GM21367 (cell line): Measurements from ENCODE around the gene AXIN1.
"Not testable (repeated sequence)": the region's sequence is repeated elsewhere in the genome, so short reads cannot be mapped to it uniquely, and the experiment has no call there.

Experiments used
- ATAC-seq: cut with Tn5 transposase; IDR thresholded peaks from one replicate; pipeline ENCODE4 v1.9.1; 2021; ENCODE audit not compliant: unreplicated experiment

Gene AXIN1

DNA sequence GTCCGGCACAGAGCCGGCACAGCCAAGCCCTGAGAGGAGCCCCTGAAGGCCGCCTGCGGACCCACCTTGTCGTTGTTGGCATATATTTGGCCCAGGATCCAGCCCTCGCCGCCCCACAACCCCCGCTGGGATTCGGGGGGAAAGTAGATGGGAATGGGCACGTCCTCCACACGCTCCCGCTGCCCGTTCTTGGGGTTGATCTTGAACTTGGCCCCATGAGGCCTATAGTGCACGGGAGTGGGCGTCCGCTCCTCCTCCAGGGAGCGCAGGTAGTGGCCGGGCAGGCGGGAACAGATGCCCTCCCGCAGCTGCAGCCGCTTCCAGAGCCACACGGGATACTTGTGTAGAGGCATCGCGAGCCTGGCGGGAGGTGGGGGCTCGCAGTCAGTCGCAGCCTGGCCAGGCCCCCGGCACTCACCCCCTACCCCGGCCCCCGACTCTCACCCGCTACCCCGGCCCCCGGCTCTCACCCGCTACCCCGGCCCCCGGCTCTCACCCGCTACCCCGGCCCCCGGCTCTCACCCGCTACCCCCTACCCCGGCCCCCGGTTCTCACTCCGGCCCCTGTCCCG, 17.4 kb upstream of the AXIN1 start:
- no peak for ATAC-seq

DNA sequence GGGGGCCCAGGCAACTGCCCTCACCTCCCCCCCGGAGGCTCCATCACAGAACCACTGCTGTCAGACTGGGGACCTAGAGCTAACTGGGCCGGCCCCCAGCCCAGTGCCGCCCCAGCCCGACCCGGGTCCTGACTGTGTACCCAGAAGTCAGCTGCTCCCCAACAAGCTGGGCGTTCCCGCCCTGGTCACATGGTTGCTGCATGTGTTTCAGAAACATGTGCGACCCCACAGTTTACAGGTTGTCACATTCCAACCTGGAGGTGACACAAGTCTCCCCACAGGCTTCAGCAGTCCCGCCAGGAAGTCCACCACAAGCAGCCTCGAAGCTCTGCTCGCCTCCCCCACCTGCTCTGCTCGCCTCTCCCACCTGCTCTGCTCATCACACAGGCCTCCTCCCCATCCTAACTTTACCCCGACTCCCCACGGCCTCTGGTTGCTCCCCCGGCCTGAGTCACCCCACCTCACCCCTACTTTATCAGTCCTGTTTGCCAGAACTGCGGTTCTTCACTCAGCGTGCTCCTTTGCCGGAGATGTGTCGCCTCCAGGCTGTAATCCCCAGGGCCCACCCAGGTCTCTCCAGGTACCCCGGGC, 16.8 kb upstream of the AXIN1 start:
- no peak for ATAC-seq

DNA sequence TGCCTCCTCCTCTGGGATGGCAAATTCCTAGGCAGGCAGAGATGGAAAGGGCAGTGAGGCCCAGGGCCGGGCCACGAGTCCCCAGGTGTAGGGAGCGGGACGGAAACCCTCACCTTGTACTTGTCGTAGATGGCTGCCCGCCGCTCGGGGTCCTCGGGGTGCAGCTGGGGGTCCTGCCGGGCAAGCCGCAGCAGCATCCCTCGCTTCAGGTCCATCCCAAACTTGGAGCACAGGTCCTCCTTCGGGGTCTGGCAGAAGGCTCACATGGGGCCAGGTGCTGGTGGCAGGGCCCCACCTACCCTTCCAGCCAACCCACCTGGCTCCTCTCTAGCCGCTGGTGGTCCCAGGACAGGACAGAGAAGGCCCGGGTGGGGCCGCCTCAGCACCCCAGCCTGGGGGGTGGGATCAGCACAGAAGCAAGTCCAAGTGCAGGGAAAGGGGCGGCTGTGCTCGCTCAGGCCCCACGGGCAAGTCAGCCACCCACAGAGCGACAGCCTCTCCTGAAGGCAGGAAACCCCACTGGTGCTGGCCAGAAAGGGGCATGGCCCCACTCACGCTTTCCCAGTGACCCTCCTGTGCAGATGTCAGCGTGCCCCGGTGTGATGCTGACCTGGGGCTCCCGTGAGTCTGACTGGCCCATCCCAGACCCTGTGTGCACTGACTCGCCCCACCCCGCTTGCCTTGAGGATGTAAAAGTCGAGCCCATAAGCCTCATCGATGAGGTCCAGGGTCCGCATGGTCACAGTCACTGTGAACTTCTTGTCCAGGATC, 16.1 kb upstream of the AXIN1 start:
- no peak for ATAC-seq

DNA sequence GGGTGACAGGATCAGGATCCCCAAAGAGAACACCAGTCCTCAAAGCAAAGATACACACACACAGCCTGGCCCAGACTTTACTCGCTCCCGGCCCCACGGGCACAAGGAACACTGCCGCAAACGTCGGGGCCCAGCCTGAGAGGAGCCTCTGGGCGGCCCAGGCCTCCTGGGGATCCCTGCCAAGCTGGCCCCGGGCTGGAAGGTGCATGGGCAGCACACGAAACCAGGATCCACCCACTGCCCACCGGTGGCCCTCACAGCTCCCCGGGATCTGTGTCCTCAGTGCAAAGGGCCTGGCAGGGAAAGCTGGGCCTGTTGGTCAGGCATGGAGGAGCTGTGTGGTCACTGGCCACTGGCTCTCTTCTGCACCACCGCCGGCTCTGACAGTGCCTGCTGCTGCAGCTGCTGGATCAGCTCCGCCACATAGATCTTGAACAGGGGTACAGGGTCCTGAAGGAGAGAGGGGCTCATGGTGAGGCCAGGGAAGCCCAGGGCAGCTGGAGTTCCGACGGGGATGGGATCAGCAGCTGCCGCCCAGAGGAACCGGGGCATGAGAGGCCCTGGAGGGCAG, 14.9 kb upstream of the AXIN1 start:
- no peak for ATAC-seq

DNA sequence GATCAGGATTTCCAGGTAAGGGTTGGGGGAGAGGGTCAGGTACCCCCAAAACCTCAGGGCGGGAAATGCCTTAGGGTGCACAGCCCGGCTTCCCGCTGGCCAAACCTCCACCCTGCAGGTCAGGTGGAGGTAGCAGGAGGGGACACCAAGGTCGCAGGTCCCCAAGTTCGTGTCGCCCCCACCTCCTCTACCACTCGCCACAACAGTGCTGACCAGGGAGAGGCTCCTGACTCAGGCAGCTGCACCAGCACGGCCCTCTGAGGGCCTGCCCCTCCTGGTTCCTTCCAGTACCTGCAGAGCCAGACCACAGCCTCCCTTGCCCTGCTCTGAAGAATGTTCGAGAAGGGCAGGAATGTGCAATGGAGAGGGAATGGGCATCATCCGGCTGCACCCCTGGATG, 14.0 kb upstream of the AXIN1 start:
- no peak for ATAC-seq

DNA sequence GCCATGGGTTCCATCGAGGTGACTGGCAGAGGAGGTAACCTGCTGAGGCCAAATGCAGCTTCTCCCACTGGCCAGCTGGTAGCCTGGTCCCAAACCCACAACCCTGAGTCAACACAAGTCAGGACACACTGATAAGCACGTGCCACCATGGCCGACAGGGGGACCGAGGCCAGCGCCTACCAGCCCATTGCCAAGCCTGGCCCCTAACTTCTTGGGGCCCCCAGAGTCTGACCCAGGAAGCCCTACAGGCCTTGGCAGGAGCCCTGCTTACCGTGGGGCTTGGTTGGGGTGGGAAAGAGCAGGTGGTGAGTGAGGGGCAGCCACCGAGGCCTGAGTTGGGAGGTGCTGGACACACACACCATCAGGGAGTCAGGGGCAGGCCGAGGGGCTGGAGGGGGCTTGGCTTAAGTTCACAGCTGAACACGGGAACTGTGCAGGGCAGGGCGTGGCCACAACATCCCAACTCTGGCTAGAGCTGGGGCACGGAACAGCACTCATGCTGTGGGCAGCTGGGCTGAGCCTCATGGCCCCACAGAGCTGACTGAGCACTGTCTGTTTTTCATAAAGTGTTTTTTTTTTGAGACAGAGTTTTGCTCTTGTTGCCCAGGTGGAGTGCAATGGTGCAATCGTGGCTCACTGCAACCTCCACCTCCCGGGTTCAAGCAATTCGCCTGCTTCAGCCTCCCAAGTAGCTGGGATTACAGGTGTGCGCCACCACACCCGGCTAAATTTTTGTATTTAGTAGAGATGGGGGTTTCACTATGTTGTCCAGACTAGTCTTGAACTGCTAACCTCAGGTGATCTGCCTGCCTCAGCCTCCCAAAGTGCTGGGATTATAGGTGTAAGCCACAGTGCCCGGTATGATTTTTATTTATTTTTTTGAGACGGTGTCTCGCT, 12.3 kb upstream of the AXIN1 start:
- ATAC-seq = no peak

DNA sequence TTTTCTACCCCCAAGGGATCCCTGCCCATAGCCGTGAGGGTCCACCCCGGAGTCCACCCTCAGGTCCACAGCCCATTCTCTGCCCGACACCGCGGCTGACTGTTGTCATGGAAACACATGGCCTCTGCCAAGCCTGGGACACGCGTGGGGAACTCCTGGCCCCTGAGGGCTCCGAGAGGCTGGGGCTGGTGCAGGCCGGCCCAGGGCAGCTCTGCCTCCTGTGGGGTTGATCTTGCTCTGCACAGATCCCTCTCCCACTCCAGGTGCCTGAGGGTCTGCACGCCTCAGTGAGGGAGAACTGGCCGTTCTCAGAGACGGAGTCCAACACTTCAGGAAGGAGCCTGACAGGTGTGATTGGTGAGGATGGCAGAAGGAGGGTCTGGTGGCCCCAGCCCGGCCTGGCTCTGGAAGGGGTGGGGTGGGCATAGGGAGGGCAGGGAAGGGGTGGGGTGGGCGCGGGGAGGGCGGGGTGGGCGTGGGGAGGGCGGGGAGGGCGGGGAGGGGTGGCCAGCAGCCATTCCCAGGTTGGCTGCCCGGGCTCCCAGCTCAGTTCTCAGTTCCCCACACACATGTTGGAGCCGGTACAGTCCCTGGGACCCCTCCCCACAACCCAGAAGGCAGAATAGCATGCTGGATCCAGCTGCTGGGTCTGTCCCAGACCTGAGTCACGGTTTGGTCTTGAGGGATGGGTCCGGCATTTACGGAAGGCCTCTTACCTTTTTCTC, 11.4 kb upstream of the AXIN1 start:
- ATAC-seq = no peak

DNA sequence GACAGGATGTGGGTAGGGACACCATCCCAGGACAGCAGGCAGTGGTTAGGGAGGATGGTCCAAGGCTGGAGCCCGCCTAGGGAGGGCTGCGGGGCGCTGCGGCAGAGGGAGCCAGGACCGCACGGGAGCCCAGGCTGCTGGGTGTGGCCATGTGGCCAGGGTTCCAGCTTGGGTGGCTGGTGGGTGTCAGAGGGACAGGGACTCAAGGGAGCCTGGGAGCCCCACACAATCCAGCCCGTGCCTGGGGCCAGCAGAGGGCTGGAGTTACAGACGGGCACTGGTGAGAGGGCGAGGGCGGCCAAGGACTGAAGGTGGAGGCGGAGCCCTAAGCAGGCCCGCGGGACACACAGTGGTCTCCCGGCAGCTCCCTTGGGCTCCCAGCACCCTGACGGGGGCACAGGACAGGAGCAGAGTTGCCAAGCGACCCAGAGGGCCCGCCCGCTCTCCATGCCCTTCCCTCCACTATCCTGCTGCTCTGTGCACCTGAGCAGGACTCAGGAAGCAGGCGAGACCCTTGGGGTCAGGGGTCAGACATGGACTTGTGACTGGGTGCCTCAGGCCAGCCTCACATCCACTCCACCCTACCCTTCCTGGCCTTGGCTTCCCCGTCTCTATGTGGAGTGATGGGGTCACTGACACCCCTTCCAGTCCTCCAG, 10.7 kb upstream of the AXIN1 start:
- ATAC-seq = no peak

DNA sequence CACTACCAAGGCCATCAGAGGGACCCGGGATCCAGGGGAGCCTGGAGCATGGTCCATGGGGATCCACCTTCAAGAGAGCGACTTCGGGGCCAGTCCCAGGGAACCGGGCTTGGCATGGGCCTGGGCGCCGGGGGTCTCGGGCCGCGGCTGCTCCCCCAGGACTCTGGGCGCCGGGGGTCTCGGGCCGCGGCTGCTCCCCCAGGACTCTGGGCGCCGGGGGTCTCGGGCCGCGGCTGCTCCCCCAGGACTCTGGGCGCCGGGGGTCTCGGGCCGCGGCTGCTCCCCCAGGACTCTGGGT, 10.1 kb upstream of the AXIN1 start:
- ATAC-seq = not testable (repeated sequence)

DNA sequence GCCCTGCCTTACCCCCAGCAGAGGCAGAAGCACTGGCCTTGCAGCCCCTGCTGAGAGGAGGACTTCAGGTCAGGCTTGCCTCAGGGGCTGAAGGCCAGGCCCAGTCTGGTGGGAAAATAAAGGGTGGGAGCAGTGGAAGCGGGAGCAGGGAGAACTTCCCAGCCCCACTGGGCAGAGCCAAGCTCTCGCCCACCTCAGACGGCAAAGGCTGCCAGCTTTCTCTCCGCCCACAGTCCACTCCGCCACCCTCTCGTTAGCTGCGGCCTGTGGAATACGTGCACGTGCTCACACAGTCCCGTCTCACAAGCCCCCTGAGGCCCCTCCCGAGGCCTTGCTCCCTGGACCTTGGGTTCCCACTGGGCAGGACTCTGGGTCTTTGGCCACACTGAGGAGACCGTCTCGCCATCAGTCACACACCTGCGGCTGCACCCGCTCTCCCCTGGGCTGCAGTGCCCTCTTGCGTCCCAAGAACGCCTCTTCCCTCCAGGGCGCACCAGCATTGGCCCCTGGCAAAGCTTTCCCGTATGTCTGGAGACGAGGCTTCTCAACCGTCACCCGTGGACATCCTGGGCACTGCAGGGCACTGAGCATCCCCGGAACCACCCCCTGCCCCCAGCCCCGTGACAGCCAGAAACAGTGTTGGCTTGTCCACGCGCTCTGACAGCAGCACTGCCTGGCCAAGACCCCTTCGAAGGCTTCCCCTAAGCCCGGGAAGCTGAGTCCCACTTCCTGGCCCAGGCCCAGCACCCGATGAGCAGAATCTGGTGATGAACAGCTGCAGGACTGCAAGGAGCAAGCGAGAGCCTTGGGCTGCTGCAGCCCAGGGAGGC, 9.6 kb upstream of the AXIN1 start:
- no peak for ATAC-seq

DNA sequence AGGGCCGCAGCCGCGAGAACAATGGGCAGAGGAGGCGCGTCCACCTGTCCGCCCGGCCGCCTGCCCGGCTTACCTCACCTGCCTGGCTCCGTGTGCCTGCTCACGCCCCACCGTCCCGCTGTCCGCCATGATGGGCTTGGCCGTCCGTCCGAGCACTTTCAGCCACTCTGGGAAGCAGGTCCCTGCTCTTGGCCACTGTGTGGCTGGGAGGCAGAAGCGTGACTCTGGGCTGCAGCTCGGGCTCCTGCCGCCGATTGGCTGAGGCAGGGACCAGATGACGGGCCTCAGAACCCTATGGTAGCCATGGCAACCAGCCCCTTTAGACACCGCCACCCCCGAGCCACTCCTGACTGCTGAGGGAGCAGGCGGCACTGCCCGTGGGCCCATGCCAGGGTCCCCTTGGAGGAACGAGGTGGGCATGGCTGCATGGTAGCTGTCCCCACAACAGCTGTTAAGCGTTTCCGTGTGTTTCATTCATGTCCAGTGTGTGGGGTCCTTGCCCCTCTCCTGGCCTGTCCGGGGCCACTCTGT, 8.9 kb upstream of the AXIN1 start:
- ATAC-seq = no peak

DNA sequence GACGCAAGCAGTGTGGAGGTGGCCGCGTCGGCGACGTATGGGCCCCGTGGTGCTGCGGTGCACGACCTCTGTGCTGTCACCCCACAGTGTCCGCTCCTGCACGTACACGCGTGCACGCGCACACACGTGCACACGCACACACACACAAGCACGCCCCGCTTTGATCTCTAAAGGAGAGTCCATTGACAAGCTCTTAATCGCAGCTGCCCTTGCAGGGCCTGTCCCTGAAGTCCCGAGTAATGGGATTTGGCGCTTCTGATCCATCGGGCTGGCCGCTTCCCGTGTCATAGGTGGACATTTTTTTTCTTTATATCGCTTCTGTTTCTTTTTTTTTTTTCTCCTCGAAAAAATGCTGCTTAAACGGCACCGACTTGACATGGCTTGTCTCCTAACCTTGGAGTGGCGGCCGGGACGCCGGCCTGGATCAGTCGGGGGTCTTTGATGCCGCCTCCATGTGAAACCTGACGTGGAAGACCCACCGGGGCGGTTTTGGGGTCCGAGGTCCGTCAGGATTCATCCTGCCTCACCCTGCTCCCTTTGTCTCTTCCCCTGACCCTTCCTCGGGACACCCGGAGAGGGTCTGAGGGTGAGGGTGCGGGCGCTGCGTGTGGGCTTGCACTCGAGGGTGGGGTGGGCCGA, 8.3 kb upstream of the AXIN1 start:
- ATAC-seq = no peak

DNA sequence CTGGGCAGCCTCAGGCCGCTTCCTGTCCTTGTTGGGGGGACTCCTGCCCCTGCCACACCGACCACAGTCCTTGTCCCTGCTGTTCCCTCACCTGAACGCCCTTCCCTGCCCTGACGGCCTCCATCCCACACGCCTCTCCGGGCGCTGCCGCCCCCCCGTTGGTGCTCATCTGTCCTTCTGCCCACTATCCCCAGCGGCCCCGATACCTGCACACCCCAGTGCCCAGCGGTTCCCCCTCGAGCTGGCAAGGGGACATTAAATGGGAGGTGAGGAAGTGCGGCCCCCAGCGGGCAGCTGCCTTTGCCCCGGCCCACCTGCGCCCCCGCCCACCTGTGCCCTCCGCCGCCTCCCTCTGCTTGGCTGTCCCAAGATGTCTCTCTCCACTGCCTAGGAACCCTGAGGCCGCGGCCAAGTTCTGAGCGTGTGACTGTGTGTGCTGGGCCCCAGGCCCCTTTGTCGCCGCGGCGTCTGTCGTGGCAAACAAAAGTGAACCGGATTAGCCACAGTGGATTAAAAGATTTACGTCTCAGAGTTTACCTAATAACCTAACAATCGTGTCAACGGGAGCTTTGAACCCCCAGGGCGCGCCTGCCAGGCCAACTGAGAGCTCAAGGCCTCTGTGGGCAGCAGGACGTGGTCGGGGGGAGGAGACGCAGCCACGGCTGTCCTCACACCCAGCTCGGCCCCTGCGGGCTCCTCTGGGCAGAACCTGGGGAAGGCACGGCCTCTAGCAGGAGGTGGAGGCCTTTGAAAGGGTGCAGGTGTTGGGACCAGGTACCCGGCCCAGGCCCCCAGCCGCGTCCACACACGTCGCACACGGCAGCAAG, 7.6 kb upstream of the AXIN1 start:
- no peak for ATAC-seq

DNA sequence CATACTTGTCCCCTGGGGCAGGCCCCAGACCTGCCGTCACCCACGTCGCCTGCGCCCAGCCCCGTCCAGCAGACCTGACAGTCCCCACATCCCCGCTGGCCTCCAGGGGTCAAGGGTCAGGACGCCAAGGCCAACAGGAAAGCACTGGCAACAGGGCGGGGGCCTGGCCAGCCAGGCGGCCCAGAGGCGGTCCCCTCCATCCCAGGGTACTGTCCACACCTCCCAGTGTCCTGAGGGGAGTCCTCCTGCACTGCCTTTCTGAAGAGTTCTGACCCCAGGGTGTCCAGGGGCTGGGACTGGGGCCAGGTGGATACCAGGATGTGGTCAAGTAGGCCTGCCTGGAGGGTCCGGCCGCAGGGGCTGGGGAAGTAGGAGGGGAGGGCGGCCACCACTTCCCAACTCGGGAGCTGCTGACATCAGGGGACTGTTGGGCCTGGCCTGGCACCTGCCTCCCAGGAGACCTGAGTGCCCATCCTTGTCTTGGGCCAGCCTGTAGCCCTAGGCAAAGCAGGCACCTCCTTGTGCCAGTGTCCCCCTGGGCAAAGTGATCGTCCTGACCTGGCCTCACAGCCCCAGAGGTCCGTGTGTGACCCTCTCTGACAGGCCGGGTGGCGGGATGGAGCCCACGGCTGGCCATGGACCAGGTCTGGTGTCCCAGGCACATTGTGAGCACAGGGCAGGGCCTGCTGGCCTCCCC, 6.7 kb upstream of the AXIN1 start:
- no peak for ATAC-seq

DNA sequence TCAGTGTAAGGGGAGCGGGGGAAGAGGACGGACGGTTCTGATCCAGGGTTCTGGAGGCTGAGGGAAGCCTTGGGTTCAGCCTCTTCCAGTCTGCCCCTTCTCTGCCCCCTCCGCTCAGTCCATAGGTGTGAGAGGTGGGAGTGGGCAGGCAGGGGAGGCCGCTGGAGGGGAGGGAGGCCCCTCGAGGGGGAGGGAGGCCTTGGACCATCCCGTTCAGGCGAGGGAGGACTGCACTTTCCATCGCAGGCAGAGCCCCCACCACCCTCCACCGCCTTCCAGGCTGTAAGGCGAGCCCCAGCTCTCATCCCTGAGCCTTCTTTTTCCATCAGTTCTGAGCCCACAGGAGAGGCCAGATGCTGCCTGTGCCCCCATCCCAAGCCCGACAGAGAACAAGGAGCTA, 4.2 kb upstream of the AXIN1 start:
- no peak for ATAC-seq

DNA sequence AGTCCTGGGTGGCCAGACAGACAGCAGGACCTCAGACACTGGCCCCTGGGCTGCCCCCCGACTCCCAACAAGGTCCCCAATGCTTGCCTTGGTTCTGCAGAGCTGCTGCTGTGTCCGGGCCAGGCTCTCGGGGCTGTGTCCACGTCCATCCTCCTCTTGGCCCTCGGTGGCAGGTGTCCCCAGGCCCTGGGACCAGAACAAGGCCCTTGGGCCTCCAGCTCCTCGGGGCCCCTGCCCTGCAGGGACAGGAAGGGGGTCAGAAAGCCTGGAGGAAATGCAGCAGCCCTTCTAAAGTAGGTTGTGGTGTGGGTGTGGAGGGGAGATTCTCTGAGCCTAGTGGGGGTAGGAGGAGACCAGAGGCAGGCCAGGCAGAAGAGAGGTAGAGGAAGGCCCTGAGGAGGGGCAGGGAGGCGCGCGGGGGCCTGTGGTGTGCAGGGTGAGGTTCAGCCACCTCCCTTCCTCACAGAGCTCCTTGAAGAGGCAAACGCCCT, 2.5 kb upstream of the AXIN1 start:
- ATAC-seq = no peak

DNA sequence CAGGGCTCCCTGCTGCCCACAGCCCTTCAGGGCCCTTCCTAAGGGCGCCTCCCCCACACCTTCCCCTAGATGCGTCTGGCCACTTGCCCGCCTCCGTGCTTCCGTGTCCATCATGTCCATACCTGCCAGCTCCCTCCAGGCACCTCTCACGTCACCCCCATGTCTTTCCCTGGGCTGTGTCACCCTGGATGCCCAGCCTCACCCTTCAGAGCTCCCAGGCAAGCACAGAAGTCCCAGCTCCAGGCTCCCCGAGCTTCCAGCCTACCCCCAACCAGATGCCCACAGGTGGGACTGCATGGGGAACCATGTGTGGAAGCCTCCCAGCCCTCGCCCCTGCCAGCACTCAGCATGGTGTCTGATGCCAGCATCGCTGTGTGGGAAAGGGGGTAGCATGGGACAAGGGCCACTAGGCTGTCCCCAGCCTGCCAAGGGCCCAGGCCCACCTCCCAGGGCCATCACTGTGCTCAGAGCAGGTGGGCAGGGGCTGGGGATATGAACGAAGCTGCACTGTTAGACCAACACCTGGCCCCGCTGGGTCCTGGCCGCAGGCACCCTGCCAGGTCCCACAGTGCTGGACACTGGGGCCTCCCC, 1.9 kb upstream of the AXIN1 start:
- ATAC-seq = no peak
